HCT116 (cell line): ENCODE measurements around the gene OXER1. TPM values are rescaled to one million over a fixed set of nuclear protein-coding genes. Genes with fewer than 3 reads are reported as not detected.

Experiments
- ATAC-seq: fragments of 200-7000 bp; cut with Tn5 transposase; 2 replicates; pipeline ENCODE4 v1.9.1; 2020; ENCODE audit warnings: mild to moderate bottlenecking, moderate library complexity
- BruUV-seq: library from RNA; stranded (reverse); fragments of 400-500 nt; replicated peaks from 2 replicates; lab custom pipeline; 2021; lab: Mats Ljungman, UMichigan
- CTCF ChIA-PET: fragments of 300-600 bp; sonication (Branson Sonifier 250); formaldehyde crosslinking; loops from one replicate; lab custom pipeline; 2021; ENCODE audit warnings: antibody characterized with exemption; lab: Charles Lee
- POLR2A ChIA-PET: fragments of 300-600, 350-600 bp; sonication (Branson Sonifier 250); formaldehyde crosslinking; loops from one replicate; lab custom pipeline; 2021; ENCODE audit warnings: antibody characterized with exemption; lab: Charles Lee
- RAD21 ChIA-PET, 2 experiments: fragments of 300-600 bp; sonication (Branson Sonifier 250); formaldehyde crosslinking; loops; one replicate each; lab custom pipeline; 2023; ENCODE audit warnings: low total read pairs in 2 of 2; ENCODE audit not compliant: uncharacterized antibody in 2 of 2, unreplicated experiment in 2 of 2, low non-redundant PET in 1 of 2; lab: Charles Lee
- DNase-seq: peaks from one replicate; pipeline ENCODE4 v3.0.0-alpha.2; 2010; ENCODE audit warnings: low read depth, low spot score
- H2AFZ ChIP-seq: fragments of 200-600 bp; shearing (Covaris generic), sonication (generic); 2 replicates; pipeline ENCODE4 v1.6.1; 2017; ENCODE audit warnings: low read depth, mixed run types, mixed read lengths, antibody characterized with exemption, low read length; ENCODE audit not compliant: poor library complexity, severe bottlenecking
- H3K27ac ChIP-seq: 2 replicates; pipeline ENCODE4 v1.5.1; 2012; ENCODE audit warnings: low read depth, low read length
- H3K27me3 ChIP-seq: fragments of 200-600 bp; sonication (generic); 2 replicates; pipeline ENCODE4 v1.6.1; 2016; ENCODE audit warnings: mixed run types, low read length, mixed read lengths; ENCODE audit not compliant: insufficient read depth
- H3K36me3 ChIP-seq, 2 experiments: fragments of 200-500 bp in 1 of 2; fragments of 200-600 bp in 1 of 2; sonication (Bioruptor generic) in 1 of 2; sonication (generic) in 1 of 2; 2 replicates each; pipeline versions ENCODE4 v1.5.1 to v1.6.1; 2014 to 2016; ENCODE audit warnings: low read length in 2 of 2, inconsistent platforms in 1 of 2, mixed read lengths in 1 of 2, mixed run types in 1 of 2; ENCODE audit not compliant: insufficient read depth in 2 of 2, control insufficient read depth in 1 of 2
- H3K4me1 ChIP-seq, 2 experiments: fragments of 200-600 bp in 1 of 2; sonication (generic) in 1 of 2; 2 replicates each; pipeline versions ENCODE4 v1.5.1 to v1.6.1; 2012 to 2017; ENCODE audit warnings: low read length in 2 of 2, inconsistent platforms in 1 of 2, mild to moderate bottlenecking in 1 of 2, mixed read lengths in 1 of 2, mixed run types in 1 of 2, moderate library complexity in 1 of 2; ENCODE audit not compliant: insufficient read depth in 2 of 2, control insufficient read depth in 1 of 2
- H3K4me2 ChIP-seq: fragments of 200-600 bp; sonication (generic); 2 replicates; pipeline ENCODE4 v1.6.1; 2017; ENCODE audit warnings: mixed run types, low read length, mixed read lengths
- H3K4me3 ChIP-seq, 2 experiments: fragments of 200-600 bp in 1 of 2; sonication (generic) in 1 of 2; replicated peaks in 1 of 2; 2 replicates each; pipeline ENCODE4 v1.5.1; 2011 to 2016; ENCODE audit warnings: low read length in 2 of 2, control low read depth in 1 of 2, low read depth in 1 of 2, mild to moderate bottlenecking in 1 of 2, mixed read lengths in 1 of 2, mixed run types in 1 of 2
- H3K79me2 ChIP-seq: fragments of 200-600 bp; sonication (generic); 2 replicates; pipeline ENCODE4 v1.6.1; 2017; ENCODE audit warnings: mild to moderate bottlenecking, mixed run types, low read length, moderate library complexity, mixed read lengths; ENCODE audit not compliant: insufficient read depth
- H3K9ac ChIP-seq: fragments of 200-600 bp; sonication (generic); 2 replicates; pipeline ENCODE4 v1.6.1; 2016; ENCODE audit warnings: low read length, mixed read lengths
- H3K9me2 ChIP-seq: fragments of 200-600 bp; sonication (generic), shearing (Covaris generic); 2 replicates; pipeline ENCODE4 v1.6.1; 2017; ENCODE audit warnings: mixed run types, mild to moderate bottlenecking, moderate library complexity; ENCODE audit not compliant: insufficient read depth
- H3K9me3 ChIP-seq, 2 experiments: fragments of 200-500 bp in 1 of 2; fragments of 200-600 bp in 1 of 2; sonication (Bioruptor generic) in 1 of 2; sonication (generic) in 1 of 2; 2 replicates each; pipeline ENCODE4 v1.6.1; 2014 to 2017; ENCODE audit warnings: low read length in 2 of 2, mixed read lengths in 2 of 2, inconsistent platforms in 1 of 2, low read depth in 1 of 2, mild to moderate bottlenecking in 1 of 2, mixed run types in 1 of 2, moderate library complexity in 1 of 2; ENCODE audit not compliant: control insufficient read depth in 1 of 2, insufficient read depth in 1 of 2
- H4K20me1 ChIP-seq: fragments of 200-600 bp; sonication (generic), shearing (Covaris generic); 2 replicates; pipeline ENCODE4 v1.6.1; 2017; ENCODE audit warnings: mixed run types, mild to moderate bottlenecking, moderate library complexity; ENCODE audit not compliant: insufficient read depth
- CEBPB ChIP-seq: IDR thresholded peaks from 2 replicates; pipeline ENCODE4 v1.6.1; 2012; ENCODE audit warnings: low read depth
- EZH2phosphoT487 ChIP-seq: fragments of 200-600 bp; IDR thresholded peaks from 2 replicates; pipeline ENCODE4 v1.6.1; 2018; ENCODE audit warnings: antibody characterized with exemption, borderline replicate concordance
- FOSL1 ChIP-seq: IDR thresholded peaks from 2 replicates; pipeline ENCODE4 v1.6.1; 2012; ENCODE audit warnings: low read depth
- RAD21 ChIP-seq: IDR thresholded peaks from 2 replicates; pipeline ENCODE4 v1.6.1; 2012; ENCODE audit warnings: low read depth, mild to moderate bottlenecking
- YY1 ChIP-seq: IDR thresholded peaks from 2 replicates; pipeline ENCODE4 v1.6.1; 2011; ENCODE audit warnings: low read length, low read depth, moderate library complexity, mild to moderate bottlenecking; ENCODE audit not compliant: insufficient replicate concordance; ENCODE audit errors: extremely low read depth
- intact Hi-C: fragments of 100-400 bp; cut with micrococcal nuclease; formaldehyde crosslinking; loops from 2 replicates; pipeline ENCODE4 v1.10.0; 2022
- total RNA-seq: library from RNA; stranded (reverse); gene quantifications from one replicate; pipeline ENCODE4 v1.2.1, GENCODE V29; 2021; ENCODE audit not compliant: unreplicated experiment
- TF ChIP-seq, protein P1 (sequence below): IDR thresholded peaks from 2 replicates; pipeline ENCODE4 v1.6.1; 2012; ENCODE audit warnings: low read depth

The OXER1 gene
- total RNA-seq, 1 experiment from 2014 or later: not detected

DNA sequence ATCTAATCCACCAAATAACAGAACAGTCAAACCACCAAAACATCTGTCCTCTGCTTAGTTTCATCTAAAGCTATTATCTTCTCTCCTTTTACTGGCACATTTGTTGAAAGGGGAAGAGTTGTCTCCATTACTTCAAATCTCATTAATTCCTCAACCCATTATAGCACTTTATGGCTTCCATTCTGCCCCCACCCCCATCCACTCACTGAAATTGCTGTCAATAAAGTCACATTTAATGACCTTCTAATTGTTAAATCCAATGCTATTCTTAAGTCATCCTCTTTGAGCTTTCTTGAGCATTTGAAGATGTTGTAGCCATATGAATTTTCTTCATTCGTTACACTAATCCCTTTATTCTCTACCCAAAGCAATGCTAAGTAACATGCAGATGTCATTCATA, 5.2 kb downstream of the OXER1 start:
- Histone ChIP-seq H3K4me1 (peaks cover 0 to 6% of the 10 kb centered on the region in 2 experiments; a peak in 2 of 4 replicates), H3K79me2 (no peaks in the 10 kb centered on the region), H3K36me3 (no peaks in the 10 kb centered on the region), H3K9ac (no peak overlapping the region), H3K27me3 (no peaks in the 10 kb centered on the region), H4K20me1 (no peaks in the 10 kb centered on the region), H3K4me3 (no peak overlapping the region), H3K4me2 (no peak overlapping the region), H3K9me3 (no peaks in the 10 kb centered on the region), H3K9me2 (no peaks in the 10 kb centered on the region), H3K27ac (no peak overlapping the region), H2AFZ (no peak overlapping the region)
- ChIA-PET RAD21 (no interaction called here), POLR2A (no interaction called here), CTCF (no interaction called here)
- TF ChIP-seq CEBPB (no peak), EZH2phosphoT487 (no peak), YY1 (no peak), RAD21 (no peak), FOSL1 (no peak)
- TF ChIP-seq, protein P1, sequence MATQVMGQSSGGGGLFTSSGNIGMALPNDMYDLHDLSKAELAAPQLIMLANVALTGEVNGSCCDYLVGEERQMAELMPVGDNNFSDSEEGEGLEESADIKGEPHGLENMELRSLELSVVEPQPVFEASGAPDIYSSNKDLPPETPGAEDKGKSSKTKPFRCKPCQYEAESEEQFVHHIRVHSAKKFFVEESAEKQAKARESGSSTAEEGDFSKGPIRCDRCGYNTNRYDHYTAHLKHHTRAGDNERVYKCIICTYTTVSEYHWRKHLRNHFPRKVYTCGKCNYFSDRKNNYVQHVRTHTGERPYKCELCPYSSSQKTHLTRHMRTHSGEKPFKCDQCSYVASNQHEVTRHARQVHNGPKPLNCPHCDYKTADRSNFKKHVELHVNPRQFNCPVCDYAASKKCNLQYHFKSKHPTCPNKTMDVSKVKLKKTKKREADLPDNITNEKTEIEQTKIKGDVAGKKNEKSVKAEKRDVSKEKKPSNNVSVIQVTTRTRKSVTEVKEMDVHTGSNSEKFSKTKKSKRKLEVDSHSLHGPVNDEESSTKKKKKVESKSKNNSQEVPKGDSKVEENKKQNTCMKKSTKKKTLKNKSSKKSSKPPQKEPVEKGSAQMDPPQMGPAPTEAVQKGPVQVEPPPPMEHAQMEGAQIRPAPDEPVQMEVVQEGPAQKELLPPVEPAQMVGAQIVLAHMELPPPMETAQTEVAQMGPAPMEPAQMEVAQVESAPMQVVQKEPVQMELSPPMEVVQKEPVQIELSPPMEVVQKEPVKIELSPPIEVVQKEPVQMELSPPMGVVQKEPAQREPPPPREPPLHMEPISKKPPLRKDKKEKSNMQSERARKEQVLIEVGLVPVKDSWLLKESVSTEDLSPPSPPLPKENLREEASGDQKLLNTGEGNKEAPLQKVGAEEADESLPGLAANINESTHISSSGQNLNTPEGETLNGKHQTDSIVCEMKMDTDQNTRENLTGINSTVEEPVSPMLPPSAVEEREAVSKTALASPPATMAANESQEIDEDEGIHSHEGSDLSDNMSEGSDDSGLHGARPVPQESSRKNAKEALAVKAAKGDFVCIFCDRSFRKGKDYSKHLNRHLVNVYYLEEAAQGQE: no peak
- BruUV-seq: no TSS peak
- intact Hi-C loops: no loop called here
- DNase-seq: no peak
- no peak for ATAC-seq
